Gastroesophageal sphincter (tissue), 4 donors: ENCODE results near the gene BABAM2. TPM values are rescaled to one million over a fixed set of nuclear protein-coding genes. Genes with fewer than 3 reads are reported as not detected.
A peak's percentile ranks its signal among the peaks of the same experiment; 100 is the strongest.
"Not testable (repeated sequence)": the region's sequence is repeated elsewhere in the genome, so short reads cannot be mapped to it uniquely, and the experiment has no call there.

Experiments
- ATAC-seq: fragments of 150-250 bp; one replicate; pipeline ENCODE4 v1.9.1; 2016; ENCODE audit warnings: mild to moderate bottlenecking, moderate library complexity
- H3K27ac ChIP-seq, 4 donors: fragments of 200-600 bp; sonication (generic) in 3 of 4; 1 replicate in 3 of 4; 2 replicates in 1 of 4; pipeline ENCODE4 v1.5.1; 2016 to 2019
- H3K27me3 ChIP-seq: fragments of 200-600 bp; sonication (generic); one replicate; pipeline ENCODE4 v1.5.1; 2019
- H3K36me3 ChIP-seq, 2 donors: fragments of 200-600 bp; sonication (generic); one replicate each; pipeline ENCODE4 v1.5.1; 2019; ENCODE audit warnings: control low read depth in 1 of 2
- H3K4me1 ChIP-seq, 3 donors: fragments of 200-600 bp; sonication (generic); 1 replicate in 2 of 3; 2 replicates in 1 of 3; pipeline ENCODE4 v1.5.1; 2016 to 2019; ENCODE audit warnings: control low read depth in 2 of 3
- H3K4me3 ChIP-seq, 2 donors: fragments of 200-600 bp; sonication (generic); one replicate each; pipeline ENCODE4 v1.5.1; 2019; ENCODE audit warnings: mild to moderate bottlenecking in 1 of 2, moderate library complexity in 1 of 2
- H3K9me3 ChIP-seq, 3 donors: fragments of 200-600 bp; sonication (generic); one replicate each; pipeline ENCODE4 v1.5.1; 2017 to 2019; ENCODE audit warnings: control low read depth in 2 of 3
- EP300 ChIP-seq: sonication (generic); formaldehyde crosslinking; IDR thresholded peaks from one replicate; pipeline ENCODE4 v1.6.1; 2017; ENCODE audit warnings: antibody characterized with exemption, mild to moderate bottlenecking
- POLR2A ChIP-seq, 2 donors: fragments of 450-650 bp; IDR thresholded peaks; one replicate each; pipeline ENCODE4 v1.6.1; 2017; ENCODE audit warnings: antibody characterized with exemption in 2 of 2, mild to moderate bottlenecking in 2 of 2, moderate library complexity in 1 of 2
- POLR2AphosphoS5 ChIP-seq: sonication (generic); formaldehyde crosslinking; IDR thresholded peaks from one replicate; pipeline ENCODE4 v1.6.1; 2017; ENCODE audit warnings: antibody characterized with exemption
- WGBS, 2 donors: methylation state at CpG; one replicate each; pipeline ENCODE4 v1.1.5; 2018; ENCODE audit warnings: low coverage in 1 of 2; 5-methylcytosine and 5-hydroxymethylcytosine counted together
- total RNA-seq, 4 donors: library from RNA; depleted of rRNA; stranded (reverse); fragments of >200 nt; gene quantifications; one replicate each; pipeline ENCODE4 v1.1.0, GENCODE V29; 2016
- TF ChIP-seq, protein P1 (sequence below), 4 experiments: fragments of 200-600 bp in 2 of 4; fragments of 450-650 bp in 2 of 4; sonication (generic) in 1 of 4; IDR thresholded peaks; one replicate each; pipeline ENCODE4 v1.5.1; 2017 to 2019; ENCODE audit warnings: antibody characterized with exemption in 4 of 4, mild to moderate bottlenecking in 2 of 4, moderate library complexity in 2 of 4

Gene BABAM2
- total RNA-seq, 4 donors from 2014 or later = 28.5 to 43.6 (median 37.4) TPM

DNA sequence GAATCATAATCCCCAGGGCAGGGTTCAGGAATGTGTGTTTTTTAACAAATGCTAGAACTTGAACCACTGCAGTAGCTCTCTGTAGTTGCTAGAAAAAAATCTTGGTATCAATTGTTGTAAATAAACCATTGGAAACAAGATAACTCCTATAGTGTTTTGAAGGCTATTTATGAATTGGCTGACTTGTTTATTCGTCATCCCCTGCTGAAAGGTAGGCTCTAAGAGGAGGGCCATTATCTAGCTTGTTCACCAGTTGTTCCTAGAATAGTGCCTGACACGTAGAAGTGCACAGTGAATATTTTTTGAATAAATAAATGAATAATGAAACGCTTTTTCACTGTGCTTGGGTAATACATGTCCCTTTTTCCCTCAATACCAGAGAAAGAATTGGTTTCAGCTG, 211.4 kb downstream of the BABAM2 start:
- TF ChIP-seq POLR2A (IDR thresholded peaks at IDR 0.05) = no peak
- TF ChIP-seq POLR2AphosphoS5 = no peak
- TF ChIP-seq EP300 = no peak
- TF ChIP-seq, protein P1, sequence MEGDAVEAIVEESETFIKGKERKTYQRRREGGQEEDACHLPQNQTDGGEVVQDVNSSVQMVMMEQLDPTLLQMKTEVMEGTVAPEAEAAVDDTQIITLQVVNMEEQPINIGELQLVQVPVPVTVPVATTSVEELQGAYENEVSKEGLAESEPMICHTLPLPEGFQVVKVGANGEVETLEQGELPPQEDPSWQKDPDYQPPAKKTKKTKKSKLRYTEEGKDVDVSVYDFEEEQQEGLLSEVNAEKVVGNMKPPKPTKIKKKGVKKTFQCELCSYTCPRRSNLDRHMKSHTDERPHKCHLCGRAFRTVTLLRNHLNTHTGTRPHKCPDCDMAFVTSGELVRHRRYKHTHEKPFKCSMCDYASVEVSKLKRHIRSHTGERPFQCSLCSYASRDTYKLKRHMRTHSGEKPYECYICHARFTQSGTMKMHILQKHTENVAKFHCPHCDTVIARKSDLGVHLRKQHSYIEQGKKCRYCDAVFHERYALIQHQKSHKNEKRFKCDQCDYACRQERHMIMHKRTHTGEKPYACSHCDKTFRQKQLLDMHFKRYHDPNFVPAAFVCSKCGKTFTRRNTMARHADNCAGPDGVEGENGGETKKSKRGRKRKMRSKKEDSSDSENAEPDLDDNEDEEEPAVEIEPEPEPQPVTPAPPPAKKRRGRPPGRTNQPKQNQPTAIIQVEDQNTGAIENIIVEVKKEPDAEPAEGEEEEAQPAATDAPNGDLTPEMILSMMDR (IDR thresholded peaks at IDR 0.05) = no peak
- WGBS, 2 donors = 49 to 72% methylated on average over 3 of the region's 3 CpGs
- H3K36me3 ChIP-seq = no peaks in the 10 kb centered on the region
- no peaks in the 10 kb centered on the region for H3K9me3 ChIP-seq
- ATAC-seq = no peak
- no peaks in the 10 kb centered on the region for H3K27me3 ChIP-seq
- H3K27ac ChIP-seq = peak overlapping the region in 2 of 4 donors; percentile 21 to 22
- H3K4me1 ChIP-seq = peaks cover 0 to 18% (median 0%) of the 10 kb centered on the region in 3 donors
- H3K4me3 ChIP-seq = no peak overlapping the region

DNA sequence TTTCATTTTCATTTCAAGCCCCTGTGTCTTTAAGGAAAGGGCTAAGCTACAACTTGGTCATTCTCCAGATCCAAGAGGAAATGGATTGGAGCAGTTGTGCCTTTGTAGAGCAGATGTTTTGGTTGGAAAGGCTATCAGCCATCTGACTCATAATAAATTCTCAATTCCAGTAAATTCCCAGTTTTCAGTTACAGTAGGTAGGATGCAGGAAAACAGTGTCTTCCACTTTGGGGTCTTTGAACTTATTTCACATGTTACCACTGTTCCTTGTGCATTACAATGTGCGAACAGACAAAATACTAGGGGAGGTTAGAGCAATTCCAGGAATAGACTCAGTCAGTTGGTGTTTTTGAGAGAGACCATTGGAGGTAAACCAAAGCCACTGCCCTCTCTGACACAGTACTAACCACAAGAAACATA, 211.9 kb downstream of the BABAM2 start:
- Histone ChIP-seq H3K4me3 (no peak overlapping the region), H3K36me3 (no peaks in the 10 kb centered on the region), H3K9me3 (no peaks in the 10 kb centered on the region), H3K4me1 (peaks cover 0 to 18% (median 0%) of the 10 kb centered on the region in 3 donors), H3K27me3 (no peaks in the 10 kb centered on the region), H3K27ac (peak overlapping the region in 3 of 4 donors; percentile 21 to 33 (median 22))
- no peak for TF ChIP-seq EP300
- TF ChIP-seq POLR2A (IDR thresholded peaks at IDR 0.05) = no peak
- TF ChIP-seq, protein P1 (IDR thresholded peaks at IDR 0.05) = no peak
- TF ChIP-seq POLR2AphosphoS5 = peak; percentile 65
- ATAC-seq = peak; percentile 78
- WGBS, 2 donors = 20 to 50% methylated on average over 1 of the region's 1 CpG

DNA sequence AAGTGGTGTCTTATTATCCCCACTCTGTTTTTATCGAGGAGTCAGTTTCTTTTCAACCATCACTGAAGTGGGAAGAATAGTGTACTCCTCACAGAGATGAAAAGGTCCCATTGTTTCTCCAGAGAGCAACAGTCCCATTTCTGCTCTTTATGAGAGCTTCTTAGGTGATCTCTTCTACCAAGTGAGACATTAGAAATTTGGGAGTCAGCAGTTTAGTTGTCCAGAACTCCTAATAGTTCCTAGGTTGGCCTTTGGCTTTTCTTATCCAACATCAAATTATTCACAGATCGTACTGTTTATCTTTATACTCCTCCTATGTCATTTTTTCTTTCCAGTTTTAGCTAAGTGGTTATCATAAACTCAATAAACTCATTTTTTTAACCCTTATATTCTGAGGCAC, 213.1 kb downstream of the BABAM2 start:
- TF ChIP-seq EP300 = no peak
- TF ChIP-seq, protein P1 (IDR thresholded peaks at IDR 0.05) = no peak
- TF ChIP-seq POLR2A (IDR thresholded peaks at IDR 0.05) = no peak
- no peak for TF ChIP-seq POLR2AphosphoS5
- 40 to 56% methylated on average over 1 of the region's 2 CpGs for WGBS, 2 donors
- Histone ChIP-seq H3K27me3 (no peaks in the 10 kb centered on the region), H3K4me3 (no peak overlapping the region), H3K9me3 (no peaks in the 10 kb centered on the region), H3K36me3 (no peaks in the 10 kb centered on the region), H3K27ac (no peak overlapping the region), H3K4me1 (peaks cover 0 to 18% (median 0%) of the 10 kb centered on the region in 3 donors)
- no peak for ATAC-seq

DNA sequence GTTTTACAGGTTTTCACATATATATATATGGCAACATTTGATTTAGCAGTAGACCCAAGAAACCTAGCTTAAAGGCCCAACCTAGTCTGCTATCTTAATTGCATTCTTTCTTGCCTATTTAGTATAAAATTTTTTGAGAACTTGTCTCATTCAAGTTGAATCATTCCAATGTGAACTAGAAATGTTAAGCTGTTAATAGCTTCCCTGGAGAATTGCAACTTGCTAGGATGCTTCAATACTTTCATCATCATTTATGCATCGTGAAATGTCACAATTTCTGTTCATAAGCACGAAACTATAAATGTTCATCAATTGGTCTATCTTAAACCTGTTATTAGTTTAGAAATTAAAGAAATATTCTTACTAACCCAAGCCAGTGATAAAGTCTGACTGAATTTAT, 217.6 kb downstream of the BABAM2 start:
- ATAC-seq = no peak
- Histone ChIP-seq H3K36me3 (no peaks in the 10 kb centered on the region), H3K9me3 (no peaks in the 10 kb centered on the region), H3K4me3 (no peak overlapping the region), H3K4me1 (peaks cover 0 to 3% (median 0%) of the 10 kb centered on the region in 3 donors), H3K27me3 (no peaks in the 10 kb centered on the region), H3K27ac (no peak overlapping the region)
- 38 to 64% methylated on average over 2 of the region's 2 CpGs for WGBS, 2 donors
- TF ChIP-seq POLR2AphosphoS5 = no peak
- TF ChIP-seq, protein P1 (IDR thresholded peaks at IDR 0.05) = no peak
- no peak for TF ChIP-seq EP300
- TF ChIP-seq POLR2A (IDR thresholded peaks at IDR 0.05) = no peak

DNA sequence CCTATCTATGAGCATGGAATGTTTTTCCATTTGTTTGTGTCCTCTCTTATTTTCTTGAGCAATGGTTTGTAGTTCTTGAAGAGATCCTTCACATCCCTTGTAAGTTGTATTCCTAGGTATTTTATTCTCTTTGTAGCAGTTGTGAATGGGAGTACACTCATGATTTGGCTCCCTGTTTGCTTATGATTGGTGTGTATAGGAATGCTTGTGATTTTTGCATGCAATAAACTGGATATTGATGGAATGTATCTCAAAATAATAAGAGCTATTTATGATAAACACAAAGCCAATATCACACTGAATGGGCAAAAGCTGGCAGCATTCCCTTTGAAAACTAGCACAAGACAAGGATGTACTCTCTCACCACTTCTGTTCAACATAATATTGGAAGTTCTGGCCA, 223.2 kb downstream of the BABAM2 start:
- not testable (repeated sequence) for ATAC-seq, H3K27me3 ChIP-seq, H3K4me1 ChIP-seq

More for the DNA sequence above, 223.2 kb downstream of the BABAM2 start:
- H3K27ac ChIP-seq, H3K9me3 ChIP-seq, H3K36me3 ChIP-seq, H3K4me3 ChIP-seq: not testable (repeated sequence)
